Measurements from ENCODE around the gene ZNF469.
A peak's percentile ranks its signal among the peaks of the same experiment; 100 is the strongest.

The ZNF469 gene

GRCh38 chr16:88378401-88378800 is 4.4 kb upstream of the ZNF469 start:
- peak; percentile 5 for DNase-seq

- peak; percentile 4 for DNase-seq
Measured at GRCh38 chr16:88378836-88379693, 3.7 kb upstream of the ZNF469 start.

- peak; percentile 4 for DNase-seq
Measured at GRCh38 chr16:88379694-88380040, 3.1 kb upstream of the ZNF469 start.

GRCh38 chr16:88380099-88380498 is 2.7 kb upstream of the ZNF469 start:
- no peak for DNase-seq

GRCh38 chr16:88380619-88381018 is 2.1 kb upstream of the ZNF469 start:
- no peak for DNase-seq

- peak; percentile 6 for DNase-seq
Measured at GRCh38 chr16:88381820-88382451, 823 bp upstream of the ZNF469 start.

GRCh38 chr16:88383401-88384221 is 852 bp downstream of the ZNF469 start:
- DNase-seq, result peak; percentile 11

- peak; percentile 5 for DNase-seq
Measured at GRCh38 chr16:88384222-88385111, 1.7 kb downstream of the ZNF469 start.

- DNase-seq, result no peak
Measured at GRCh38 chr16:88385112-88385594, 2.4 kb downstream of the ZNF469 start.

GRCh38 chr16:88385831-88386815 is 3.4 kb downstream of the ZNF469 start:
- no peak for DNase-seq

GRCh38 chr16:88387180-88387765 is 4.5 kb downstream of the ZNF469 start:
- DNase-seq, result no peak

- no peak for DNase-seq
Measured at GRCh38 chr16:88387941-88388627, 5.3 kb downstream of the ZNF469 start.

- no peak for DNase-seq
Measured at GRCh38 chr16:88389191-88389590, 6.4 kb downstream of the ZNF469 start.

GRCh38 chr16:88389621-88390160 is 6.9 kb downstream of the ZNF469 start:
- no peak for DNase-seq

GRCh38 chr16:88390265-88390664 is 7.5 kb downstream of the ZNF469 start:
- DNase-seq, result no peak

GRCh38 chr16:88390735-88391134 is 8.0 kb downstream of the ZNF469 start:
- DNase-seq, result no peak

- DNase-seq, result no peak
Measured at GRCh38 chr16:88391144-88391850, 8.5 kb downstream of the ZNF469 start.

GRCh38 chr16:88392111-88392510 is 9.4 kb downstream of the ZNF469 start:
- no peak for DNase-seq

- no peak for DNase-seq
Measured at GRCh38 chr16:88392616-88393015, 9.9 kb downstream of the ZNF469 start.
